Measurements from ENCODE around the gene LETM1. TPM values are rescaled to one million over a fixed set of nuclear protein-coding genes. Genes with fewer than 3 reads are reported as not detected.

The LETM1 gene
- total and polyA plus RNA-seq, 2 of the 8 experiments (the other 6 are each of a cell fraction or from before 2014, with no cell fraction given), result 19.8 to 50.1 TPM

GRCh38 chr4:1797298-1797860 lies 58.6 kb downstream of the LETM1 start:
- Histone ChIP-seq H3K9ac (replicated peaks in 1 of 4; ENCODE audit: extremely low read depth in 1 of 4, low read depth in 3 of 4, low read length in 3 of 4) (no peak overlapping the region), H3K79me1 (ENCODE audit: low read depth, low read length) (peaks cover 10% of the 10 kb centered on the region; the same call in 1 of the 2 replicates), H2BK5ac (ENCODE audit: low read depth, low read length) (no peak overlapping the region), H4K8ac (ENCODE audit: extremely low read depth, insufficient read depth, low read length) (no peak overlapping the region), H3K79me2 (ENCODE audit: control insufficient read depth in 1 of 2, insufficient read depth in 2 of 2, low read length in 2 of 2) (peaks cover 0 to 5% of the 10 kb centered on the region in 2 experiments; a peak in 1 of 4 replicates), H2BK12ac (ENCODE audit: low read depth, low read length) (no peak overlapping the region), H3K56ac (replicated peaks; ENCODE audit: insufficient read length, low read depth, low read length) (no peak overlapping the region), H3K23ac (ENCODE audit: insufficient read length) (no peak overlapping the region), H2AFZ (ENCODE audit: low read length) (no peak overlapping the region), H2BK120ac (replicated peaks; ENCODE audit: low read depth, low read length) (no peak overlapping the region), H3K9me3 (ENCODE audit: insufficient read depth in 2 of 2, low read depth in 1 of 2, low read length in 1 of 2) (no peaks in the 10 kb centered on the region), H2BK20ac (ENCODE audit: low read length) (no peak overlapping the region), H4K91ac (replicated peaks; ENCODE audit: insufficient read length, low read length) (no peak overlapping the region), H3K4me2 (ENCODE audit: insufficient read depth in 1 of 2, low read depth in 2 of 2, low read length in 2 of 2) (no peak overlapping the region), H4K20me1 (replicated peaks in 1 of 2; ENCODE audit: control insufficient read depth in 1 of 2, insufficient read depth in 2 of 2, low read length in 2 of 2) (peaks cover 9 to 13% of the 10 kb centered on the region in 2 experiments), H2BK15ac (ENCODE audit: low read length) (no peak overlapping the region), H3K36me3 (ENCODE audit: control insufficient read depth in 2 of 4, insufficient read depth in 4 of 4, low read length in 3 of 4) (peaks cover 0 to 12% (median 5%) of the 10 kb centered on the region in 4 experiments; a peak in 3 of 8 replicates), H3K4me3 (ENCODE audit: extremely low read depth in 1 of 4, insufficient read depth in 2 of 4, low read depth in 3 of 4, low read length in 4 of 4) (no peak overlapping the region), H4K5ac (ENCODE audit: insufficient read length, low read depth, low read length) (no peak overlapping the region), H3K14ac (ENCODE audit: insufficient read length) (no peak overlapping the region), H3K4ac (replicated peaks; ENCODE audit: insufficient read length, low read depth, low read length) (no peak overlapping the region), H3K4me1 (replicated peaks in 1 of 4; ENCODE audit: control insufficient read depth in 3 of 4, insufficient read depth in 4 of 4, low read length in 3 of 4) (peaks cover 0 to 14% (median 6%) of the 10 kb centered on the region in 4 experiments; a peak in 6 of 7 replicates), H3K27me3 (replicated peaks in 1 of 4; ENCODE audit: control insufficient read depth in 3 of 4, extremely low read depth in 1 of 4, insufficient read depth in 3 of 4, low read length in 3 of 4) (peaks cover 0 to 28% (median 20%) of the 10 kb centered on the region in 4 experiments; a peak in 5 of 7 replicates), H3K23me2 (ENCODE audit: low read depth, low read length) (peaks cover 17% of the 10 kb centered on the region; the same call in 1 of the 2 replicates), H3K27ac (ENCODE audit: low read depth, low read length) (no peak overlapping the region), H2AK5ac (ENCODE audit: low read depth, low read length) (no peak overlapping the region), H3K18ac (ENCODE audit: extremely low read depth, low read length) (no peak overlapping the region)
- ChIA-PET POLR2A (ENCODE audit: partially characterized antibody) (interaction anchor here (1.0 to 5.8 kb wide), 5 partner anchors 8 to 49 kb away, joined by 3 to 24 read pairs (median 4); no protein-coding TSS in a partner anchor), CTCF (ENCODE audit: partially characterized antibody) (interaction anchor here (0.6 to 71.2 kb wide), 8 partner anchors 9 to 103 kb away, joined by 3 to 2507 read pairs (median 5); no protein-coding TSS in a partner anchor)
- FAIRE-seq (no peak), DNase-seq (ENCODE audit: low read depth in 1 of 2, low spot score in 2 of 2) (no peak)
- TF ChIP-seq TBP (IDR thresholded peaks at IDR 0.05; ENCODE audit: low read depth, low read length), result no peak
- WGBS, 2 experiments (ENCODE audit: extremely low coverage in 1 of 2, insufficient coverage in 1 of 2, insufficient read length in 1 of 2, insufficient replicate concordance in 2 of 2, low coverage in 1 of 2, low lambda C conversion rate in 2 of 2, missing lambda C conversion rate in 1 of 2), result 96% methylated on average over 15 of the region's 16 CpGs; no CpG with 5 or more reads in 1 of the 2 experiments
